HG03457 (cell line): ENCODE data around the gene TMEM140.

Source experiments
- ATAC-seq: cut with Tn5 transposase; IDR thresholded peaks from one replicate; pipeline ENCODE4 v1.9.1; 2021; ENCODE audit warnings: moderate number of reproducible peaks; ENCODE audit not compliant: unreplicated experiment

The TMEM140 gene

GRCh38 chr7:135192914-135193536, 45.2 kb downstream of the TMEM140 start:
- ATAC-seq: no peak

- ATAC-seq: no peak
Observed at GRCh38 chr7:135193615-135194081, 45.8 kb downstream of the TMEM140 start.

GRCh38 chr7:135194494-135195095, 46.7 kb downstream of the TMEM140 start:
- ATAC-seq: no peak

GRCh38 chr7:135195156-135195555, 47.3 kb downstream of the TMEM140 start:
- ATAC-seq: no peak

GRCh38 chr7:135195968-135196629, 48.2 kb downstream of the TMEM140 start:
- ATAC-seq: no peak

- ATAC-seq: no peak
Observed at GRCh38 chr7:135197343-135197742, 49.5 kb downstream of the TMEM140 start.

- no peak for ATAC-seq
Observed at GRCh38 chr7:135197906-135198655, 50.2 kb downstream of the TMEM140 start.

DNA sequence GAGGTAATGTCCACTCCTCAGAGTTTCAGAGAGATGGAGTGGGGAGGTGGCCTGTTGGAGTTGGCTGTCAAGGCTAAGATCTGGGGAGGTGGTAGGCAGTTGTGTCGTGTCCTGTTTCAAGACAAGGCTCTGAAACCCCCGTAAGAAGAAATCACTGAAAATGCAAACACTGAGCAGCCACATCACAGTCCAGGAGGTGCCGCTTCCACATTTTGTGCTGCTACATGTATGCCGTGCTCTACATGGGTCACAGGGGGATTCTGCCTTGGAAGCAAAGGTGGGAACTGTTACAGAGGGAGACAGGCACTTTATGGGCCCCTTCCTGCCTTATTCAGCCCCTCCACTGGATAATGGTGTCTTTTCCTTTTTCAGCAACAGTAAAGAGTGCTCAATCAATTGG, 51.6 kb downstream of the TMEM140 start:
- no peak for ATAC-seq

DNA sequence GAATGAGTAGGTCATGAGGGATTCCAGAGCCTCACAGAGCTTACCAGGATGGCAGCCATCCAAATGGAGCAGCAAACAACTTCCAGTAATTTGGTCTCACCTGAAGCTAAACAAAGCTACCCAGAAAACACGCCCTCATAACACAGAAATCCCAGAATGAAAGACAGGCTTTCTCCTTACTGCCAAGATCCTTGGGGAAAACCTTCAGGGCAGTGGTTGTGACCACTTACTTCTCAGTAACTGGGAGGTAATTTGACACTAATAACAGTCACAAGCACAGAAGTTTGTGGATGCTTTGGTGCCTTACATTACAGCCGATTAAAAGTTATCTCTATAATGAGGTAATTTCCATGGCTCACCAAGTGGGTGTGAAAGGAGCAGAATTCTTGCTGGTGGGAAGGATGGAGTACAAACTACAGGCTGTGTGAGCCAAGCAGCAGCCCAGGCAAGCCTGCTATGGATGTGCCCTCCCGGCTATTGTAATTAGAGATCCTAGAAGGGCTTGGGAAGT, 53.0 kb downstream of the TMEM140 start:
- ATAC-seq: no peak

- ATAC-seq: no peak
Observed at GRCh38 chr7:135201350-135201749, 53.5 kb downstream of the TMEM140 start.

GRCh38 chr7:135204341-135204749, 56.5 kb downstream of the TMEM140 start:
- ATAC-seq: no peak

DNA sequence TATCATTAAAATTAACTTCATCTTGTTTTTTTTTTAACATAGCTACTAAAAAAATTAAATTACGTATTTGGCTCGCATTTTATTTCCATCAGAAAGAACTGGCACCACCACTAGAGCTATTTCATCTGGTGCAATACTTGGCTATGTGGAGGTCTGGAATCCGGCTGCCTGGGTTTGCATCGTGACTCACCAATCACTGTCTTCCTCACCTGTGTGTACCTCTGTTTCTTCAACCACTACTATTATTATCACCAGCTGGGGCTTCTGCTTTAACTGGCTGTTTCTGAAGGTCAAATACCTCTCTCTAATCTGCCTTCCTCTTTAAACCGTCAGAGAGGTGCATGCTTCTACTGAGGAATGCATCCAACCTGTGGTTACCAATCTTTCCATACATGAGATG, 57.0 kb downstream of the TMEM140 start:
- ATAC-seq: no peak

DNA sequence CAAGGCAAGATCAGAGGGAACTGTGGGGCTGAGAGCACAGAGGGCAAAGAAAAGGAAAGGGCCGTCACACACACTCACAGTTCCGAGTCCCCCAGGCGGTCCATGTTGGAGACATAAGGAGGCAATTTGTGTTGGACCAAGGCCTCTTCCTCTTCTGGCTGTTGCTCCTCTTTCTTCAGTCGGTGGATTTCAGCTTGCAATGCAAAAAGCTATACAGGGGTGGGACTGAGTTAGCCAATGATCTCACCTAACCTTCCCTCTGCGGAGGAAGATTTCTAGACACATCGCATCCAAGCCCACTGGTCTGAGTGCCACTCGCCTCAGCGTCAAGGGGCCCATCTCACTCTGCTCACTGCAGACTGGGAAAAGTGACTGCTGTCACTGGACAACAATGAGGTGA, 58.0 kb downstream of the TMEM140 start:
- no peak for ATAC-seq

- peak; percentile 30 for ATAC-seq
Observed at GRCh38 chr7:135206941-135207391, 59.1 kb downstream of the TMEM140 start.

- ATAC-seq: no peak
Observed at GRCh38 chr7:135207406-135208101, 59.7 kb downstream of the TMEM140 start.

DNA sequence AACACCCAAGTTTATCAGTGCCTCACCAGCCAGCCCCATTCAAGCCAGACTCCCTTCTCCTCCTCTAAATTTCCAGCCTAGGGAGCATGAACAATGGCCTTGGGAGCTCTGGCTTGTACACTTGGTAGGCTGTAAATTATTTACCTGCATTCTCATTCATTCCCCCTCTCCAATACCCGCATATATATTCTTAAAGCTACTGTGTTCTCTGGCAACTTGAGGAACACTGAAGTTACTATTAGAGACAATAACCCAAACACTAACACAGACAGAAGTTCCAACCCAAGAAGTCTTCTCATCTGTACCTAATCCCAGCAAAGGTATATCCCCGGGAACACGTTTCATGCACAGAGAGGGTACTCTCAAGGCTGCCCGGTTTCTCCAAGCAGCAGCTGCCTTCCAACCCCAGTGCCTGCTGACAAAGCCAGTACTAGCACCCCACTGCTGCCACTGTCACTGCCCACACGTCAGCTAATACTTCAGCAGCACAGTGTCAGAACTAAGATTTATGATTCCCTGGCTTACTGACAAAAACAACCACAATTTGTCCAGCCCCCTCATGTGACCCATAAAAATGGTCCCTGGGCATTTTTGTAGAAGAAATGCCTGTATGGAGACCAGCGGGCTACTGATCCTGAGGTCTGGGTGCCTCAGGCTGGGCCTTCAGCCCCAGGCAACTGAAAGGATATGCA, 60.4 kb downstream of the TMEM140 start:
- no peak for ATAC-seq

GRCh38 chr7:135209225-135209834, 61.5 kb downstream of the TMEM140 start:
- ATAC-seq: no peak

- ATAC-seq: no peak
Observed at GRCh38 chr7:135210888-135211178, 63.0 kb downstream of the TMEM140 start.

DNA sequence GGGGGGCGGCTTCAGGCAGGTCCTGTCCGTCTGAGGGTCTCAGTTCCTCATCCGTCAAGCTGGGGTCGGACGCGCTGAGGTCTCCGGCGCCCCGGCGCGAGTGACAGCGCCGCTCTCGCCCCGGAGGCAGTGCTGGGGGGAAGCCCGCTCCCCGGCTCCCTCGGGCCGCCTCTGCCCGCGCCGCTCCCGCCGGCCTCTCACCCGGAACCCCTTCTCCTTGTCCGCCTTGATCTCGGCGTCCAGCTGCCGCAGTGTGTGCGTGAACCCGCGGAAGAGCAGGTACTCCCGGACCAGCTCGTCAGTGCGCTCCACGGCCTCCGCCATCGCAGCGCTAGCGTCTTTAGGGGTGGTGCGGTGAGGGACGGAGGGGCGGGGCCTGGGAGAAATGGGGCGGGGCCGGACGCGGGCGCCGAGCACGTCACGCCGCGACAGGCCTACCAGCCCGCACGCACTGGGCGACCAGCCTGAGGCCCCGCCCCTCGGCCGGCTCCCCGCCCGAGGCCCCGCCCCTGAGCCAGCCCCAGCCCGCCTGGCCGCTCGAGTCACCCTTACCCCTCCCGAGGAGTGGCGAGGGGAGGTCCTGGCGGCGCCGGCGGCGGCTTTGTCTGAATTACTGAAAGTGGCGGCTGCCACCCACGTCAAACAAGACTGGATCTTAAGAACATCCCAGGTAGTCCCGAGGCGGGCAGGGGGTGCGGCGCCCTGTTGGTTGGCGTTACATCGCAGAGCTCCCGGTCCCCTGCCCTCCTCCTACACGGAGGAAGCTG, 63.5 kb downstream of the TMEM140 start, which contains the start of gene WDR91:
WDR91 (minus strand) TSS at position 348 of the 767 bp plus-strand sequence; CDS start at position 324, 24 bp downstream.
- ATAC-seq: peak; percentile 70
